Spleen (tissue), 11 donors: ENCODE data around the gene TENT5A. TPM values are rescaled to one million over a fixed set of nuclear protein-coding genes. Genes with fewer than 3 reads are reported as not detected.

ENCODE experiments used
- DNase-seq: peaks from one replicate; pipeline ENCODE4 v3.0.0-alpha.2; 2020
- H3K27ac ChIP-seq, 8 donors: fragments of 200-600 bp; sonication (generic) in 7 of 8; 1 replicate in 4 of 8; 2 replicates in 4 of 8; pipeline versions ENCODE4 v1.5.0 to v1.8.0; 2016 to 2021; ENCODE audit warnings: inconsistent platforms in 4 of 8, mild to moderate bottlenecking in 4 of 8, moderate library complexity in 1 of 8
- H3K27me3 ChIP-seq, 7 donors: fragments of 200-600 bp; sonication (generic) in 6 of 7; replicated peaks in 1 of 7; 1 replicate in 4 of 7; 2 replicates in 3 of 7; pipeline versions ENCODE4 v1.5.0 to v1.8.0; 2016 to 2021; ENCODE audit warnings: inconsistent platforms in 3 of 7, mild to moderate bottlenecking in 1 of 7
- H3K36me3 ChIP-seq, 6 donors: fragments of 200-600 bp; sonication (generic) in 5 of 6; 1 replicate in 4 of 6; 2 replicates in 2 of 6; pipeline versions ENCODE4 v1.5.0 to v1.8.0; 2016 to 2021; ENCODE audit warnings: inconsistent platforms in 2 of 6
- H3K4me1 ChIP-seq, 6 donors: fragments of 200-600 bp; sonication (generic) in 5 of 6; 1 replicate in 3 of 6; 2 replicates in 3 of 6; pipeline versions ENCODE4 v1.5.0 to v1.8.0; 2016 to 2021; ENCODE audit warnings: inconsistent platforms in 3 of 6
- H3K4me3 ChIP-seq, 8 donors: fragments of 200-600 bp; sonication (generic) in 7 of 8; 1 replicate in 4 of 8; 2 replicates in 4 of 8; pipeline versions ENCODE4 v1.5.0 to v1.8.0; 2016 to 2021; ENCODE audit warnings: inconsistent platforms in 4 of 8, mild to moderate bottlenecking in 4 of 8, moderate library complexity in 2 of 8
- H3K9me3 ChIP-seq, 8 donors: fragments of 200-600 bp; sonication (generic) in 7 of 8; 1 replicate in 4 of 8; 2 replicates in 4 of 8; pipeline versions ENCODE4 v1.5.0 to v1.8.0; 2016 to 2021; ENCODE audit warnings: inconsistent platforms in 4 of 8
- CTCF ChIP-seq, 11 experiments: fragments of 200-600 bp in 7 of 11; fragments of 450-650 bp in 4 of 11; sonication (generic) in 4 of 11; IDR thresholded peaks in 8 of 11; conservative IDR thresholded peaks in 3 of 11; 1 replicate in 7 of 11; 2 replicates in 4 of 11; pipeline versions ENCODE4 v1.4.0 to v1.8.0; 2016 to 2021; ENCODE audit warnings: antibody characterized with exemption in 11 of 11, inconsistent platforms in 4 of 11, mild to moderate bottlenecking in 1 of 11
- POLR2A ChIP-seq, 3 donors: fragments of 450-650 bp; IDR thresholded peaks; one replicate each; pipeline ENCODE4 v1.5.1; 2017; ENCODE audit warnings: antibody characterized with exemption in 3 of 3, mild to moderate bottlenecking in 1 of 3
- POLR2AphosphoS5 ChIP-seq, 3 donors: sonication (generic); formaldehyde crosslinking; IDR thresholded peaks; one replicate each; pipeline ENCODE4 v1.5.1; 2017; ENCODE audit warnings: antibody characterized with exemption in 3 of 3
- WGBS, 5 donors: extraction: QIAGEN DNeasy Blood & Tissue Kit in 3 of 5; methylation state at CpG; one replicate each; pipeline versions ENCODE4 v1.1.5 to v1.1.7; 2013 to 2018; 5-methylcytosine and 5-hydroxymethylcytosine counted together
- intact Hi-C: fragments of 100-400 bp; cut with DNase I; formaldehyde crosslinking; loops from one replicate; pipeline ENCODE4 v1.15.0; 2023; ENCODE audit warnings: low total_unique reads
- polyA plus RNA-seq, 3 donors: library from polyadenylated mRNA; stranded (reverse); fragments of 200-250 nt; gene quantifications; one replicate each; pipeline ENCODE4 v1.2.1, GENCODE V29; 2013
- total RNA-seq, 7 donors: library from RNA; depleted of rRNA in 3 of 7; stranded (reverse); fragments of >200 nt in 3 of 7; fragmentation: NEBNext Ultra II Directional in 4 of 7; extraction: Animal tissue kit (Norgen Biotek cat#: 25700) in 4 of 7; gene quantifications; one replicate each; pipeline versions ENCODE4 v1.1.0 to v1.2.1, GENCODE V29; 2016 to 2021
- donor health status: healthy with polysubstance abuse.
- donor health status: DM: no; HTN: no; CAD: no; lungs with moderate emphysema.
- donor health status: DM: no; HTN: no; CAD: no.
- donor health status: Bipolar disorder and iron deficiency.
- donor health status: healthy.
- donor health status: DM: no; HTN: no; CAD: no.
- donor health status: DM: yes; HTN: yes; CAD: no.

Gene TENT5A
- total and polyA plus RNA-seq, 10 donors: 3.0 to 25.2 (median 15.3) TPM

GRCh38 chr6:81751388-81752083, 945 bp downstream of the TENT5A start:
- H3K36me3 ChIP-seq: peaks cover 0 to 25% (median 0%) of the 10 kb centered on the region in 6 donors
- peaks cover 4 to 69% (median 56%) of the 10 kb centered on the region in 6 donors for H3K4me1 ChIP-seq
- no peaks in the 10 kb centered on the region for H3K9me3 ChIP-seq
- no peaks in the 10 kb centered on the region for H3K27me3 ChIP-seq
- H3K4me3 ChIP-seq: peak overlapping the region; percentile 73 to 87 (median 84)
- TF ChIP-seq POLR2AphosphoS5 (IDR thresholded peaks at IDR 0.05) (peak; percentile 63 to 82 (median 81)), POLR2A (IDR thresholded peaks at IDR 0.05) (no peak), CTCF (IDR thresholded peaks at IDR 0.05 in 8 of 11, conservative IDR thresholded peaks at IDR 0.05 in 3 of 11) (no peak)
- intact Hi-C loops: no loop called here
- peak overlapping the region; percentile 90 to 99 (median 98) for H3K27ac ChIP-seq
- DNase-seq: peak; percentile 94
- 2 to 8% (median 4%) methylated on average over 37 to 65 of the region's 65 CpGs for WGBS, 5 donors

GRCh38 chr6:81750681-81751387, 1.6 kb downstream of the TENT5A start:
- Histone ChIP-seq H3K4me3 (peak overlapping the region; percentile 73 to 87 (median 84)), H3K36me3 (peaks cover 0 to 32% (median 0%) of the 10 kb centered on the region in 6 donors), H3K27ac (peak overlapping the region in 7 of 8 donors; percentile 31 to 99 (median 98)), H3K9me3 (no peaks in the 10 kb centered on the region), H3K4me1 (peaks cover 8 to 76% (median 60%) of the 10 kb centered on the region in 6 donors), H3K27me3 (no peaks in the 10 kb centered on the region)
- no peak for DNase-seq
- WGBS, 5 donors: 16 to 38% (median 26%) methylated on average over 12 of the region's 12 CpGs
- intact Hi-C loops: no loop called here
- TF ChIP-seq POLR2A (IDR thresholded peaks at IDR 0.05): no peak
- no peak for TF ChIP-seq POLR2AphosphoS5 (IDR thresholded peaks at IDR 0.05)
- TF ChIP-seq CTCF (IDR thresholded peaks at IDR 0.05 in 8 of 11, conservative IDR thresholded peaks at IDR 0.05 in 3 of 11): no peak

GRCh38 chr6:81750200-81750599, 2.3 kb downstream of the TENT5A start:
- no peak for TF ChIP-seq POLR2AphosphoS5 (IDR thresholded peaks at IDR 0.05)
- no peak for TF ChIP-seq CTCF (IDR thresholded peaks at IDR 0.05 in 8 of 11, conservative IDR thresholded peaks at IDR 0.05 in 3 of 11)
- no peak for TF ChIP-seq POLR2A (IDR thresholded peaks at IDR 0.05)
- H3K4me1 ChIP-seq: peaks cover 8 to 79% (median 66%) of the 10 kb centered on the region in 6 donors
- 17 to 33% (median 21%) methylated on average over 5 of the region's 5 CpGs for WGBS, 5 donors
- intact Hi-C loops: no loop called here
- no peaks in the 10 kb centered on the region for H3K9me3 ChIP-seq
- no peak for DNase-seq
- H3K4me3 ChIP-seq: peak overlapping the region; percentile 73 to 87 (median 84)
- H3K36me3 ChIP-seq: peaks cover 0 to 36% (median 0%) of the 10 kb centered on the region in 6 donors
- H3K27ac ChIP-seq: peak overlapping the region in 6 of 8 donors; percentile 10 to 98 (median 70)
- H3K27me3 ChIP-seq: no peaks in the 10 kb centered on the region

- intact Hi-C loops: no loop called here
- peak overlapping the region in 7 of 8 donors; percentile 17 to 86 (median 80) for H3K4me3 ChIP-seq
- TF ChIP-seq CTCF (IDR thresholded peaks at IDR 0.05 in 8 of 11, conservative IDR thresholded peaks at IDR 0.05 in 3 of 11) (no peak), POLR2AphosphoS5 (IDR thresholded peaks at IDR 0.05) (no peak), POLR2A (IDR thresholded peaks at IDR 0.05) (no peak)
- DNase-seq: no peak
- H3K36me3 ChIP-seq: peaks cover 0 to 36% (median 0%) of the 10 kb centered on the region in 6 donors
- H3K9me3 ChIP-seq: no peaks in the 10 kb centered on the region
- H3K27ac ChIP-seq: peak overlapping the region in 5 of 8 donors; percentile 10 to 98 (median 97)
- no peaks in the 10 kb centered on the region for H3K27me3 ChIP-seq
- 34 to 62% (median 48%) methylated on average over 5 of the region's 5 CpGs for WGBS, 5 donors
- peaks cover 9 to 81% (median 69%) of the 10 kb centered on the region in 6 donors for H3K4me1 ChIP-seq
Observed at GRCh38 chr6:81749707-81750106, 2.8 kb downstream of the TENT5A start.
